Measurements from ENCODE around the gene AHSP. TPM values are rescaled to one million over a fixed set of nuclear protein-coding genes. Genes with fewer than 3 reads are reported as not detected.

The AHSP gene
- total RNA-seq, 2 experiments from 2014 or later: not detected

GRCh38 chr16:31487071-31487719, 40.5 kb upstream of the AHSP start:
- H3K36me3 Mint-ChIP-seq (ENCODE audit: low read depth): peaks cover 16% of the 10 kb centered on the region
- Histone ChIP-seq H3K4me1 (ENCODE audit: insufficient read depth, low read length) (peaks cover 27% of the 10 kb centered on the region), H3K27ac (ENCODE audit: low read depth in 1 of 2, low read length in 2 of 2) (peak overlapping the region; percentile 45 to 51), H3K36me3 (ENCODE audit: insufficient read depth, low read length) (no peaks in the 10 kb centered on the region), H3K9me3 (ENCODE audit: control insufficient read depth in 1 of 2, insufficient read depth in 1 of 2, low read length in 2 of 2) (no peaks in the 10 kb centered on the region), H3K27me3 (ENCODE audit: control insufficient read depth in 1 of 2, insufficient read depth in 2 of 2, low read length in 2 of 2) (no peaks in the 10 kb centered on the region), H3K4me3 (ENCODE audit: low read length) (peak overlapping the region; percentile 89)
- ChIA-PET CTCF (interaction anchor here (1.2 to 1.9 kb wide), 3 partner anchors 21 to 29 kb away, joined by 5 to 7 read pairs (median 7); partner anchors contain the start of genes ARMC5 and RUSF1), POLR2A (interaction anchor here (0.8 to 5.7 kb wide), 9 partner anchors 10 to 387 kb away, joined by 3 to 47 read pairs (median 6); partner anchors contain the start of genes ARMC5, FUS, KAT8 and RUSF1)
- intact Hi-C loops (cut with DNase I, micrococcal nuclease): loop anchor here in 1 of 2 experiments (1.0 to 10.0 kb wide), 2 partner anchors 10 to 228 kb away; a partner anchor contains a TSS
- H3K4me3 Mint-ChIP-seq: peak overlapping the region; percentile 92
- TF ChIP-seq, protein P1, sequence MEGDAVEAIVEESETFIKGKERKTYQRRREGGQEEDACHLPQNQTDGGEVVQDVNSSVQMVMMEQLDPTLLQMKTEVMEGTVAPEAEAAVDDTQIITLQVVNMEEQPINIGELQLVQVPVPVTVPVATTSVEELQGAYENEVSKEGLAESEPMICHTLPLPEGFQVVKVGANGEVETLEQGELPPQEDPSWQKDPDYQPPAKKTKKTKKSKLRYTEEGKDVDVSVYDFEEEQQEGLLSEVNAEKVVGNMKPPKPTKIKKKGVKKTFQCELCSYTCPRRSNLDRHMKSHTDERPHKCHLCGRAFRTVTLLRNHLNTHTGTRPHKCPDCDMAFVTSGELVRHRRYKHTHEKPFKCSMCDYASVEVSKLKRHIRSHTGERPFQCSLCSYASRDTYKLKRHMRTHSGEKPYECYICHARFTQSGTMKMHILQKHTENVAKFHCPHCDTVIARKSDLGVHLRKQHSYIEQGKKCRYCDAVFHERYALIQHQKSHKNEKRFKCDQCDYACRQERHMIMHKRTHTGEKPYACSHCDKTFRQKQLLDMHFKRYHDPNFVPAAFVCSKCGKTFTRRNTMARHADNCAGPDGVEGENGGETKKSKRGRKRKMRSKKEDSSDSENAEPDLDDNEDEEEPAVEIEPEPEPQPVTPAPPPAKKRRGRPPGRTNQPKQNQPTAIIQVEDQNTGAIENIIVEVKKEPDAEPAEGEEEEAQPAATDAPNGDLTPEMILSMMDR (IDR thresholded peaks at IDR 0.05): no peak
- no peak for DNase-seq
- ATAC-seq (ENCODE audit: poor library complexity): no peak
- no peaks in the 10 kb centered on the region for H3K9me3 Mint-ChIP-seq
- H3K4me1 Mint-ChIP-seq (ENCODE audit: low read depth): peaks cover 13% of the 10 kb centered on the region
- peak overlapping the region; percentile 91 for H3K27ac Mint-ChIP-seq
- H3K27me3 Mint-ChIP-seq: no peaks in the 10 kb centered on the region

- Mint-ChIP-seq H3K4me3 (peak overlapping the region; percentile 92), H3K36me3 (ENCODE audit: low read depth) (peaks cover 23% of the 10 kb centered on the region), H3K4me1 (ENCODE audit: low read depth) (peaks cover 13% of the 10 kb centered on the region), H3K27ac (peak overlapping the region; percentile 91), H3K27me3 (no peaks in the 10 kb centered on the region), H3K9me3 (no peaks in the 10 kb centered on the region)
- DNase-seq (peak; percentile 60 to 93 (median 74)), ATAC-seq (ENCODE audit: poor library complexity) (peak; percentile 86)
- Histone ChIP-seq H3K9me3 (ENCODE audit: control insufficient read depth in 1 of 2, insufficient read depth in 1 of 2, low read length in 2 of 2) (no peaks in the 10 kb centered on the region), H3K27me3 (ENCODE audit: control insufficient read depth in 1 of 2, insufficient read depth in 2 of 2, low read length in 2 of 2) (no peaks in the 10 kb centered on the region), H3K4me1 (ENCODE audit: insufficient read depth, low read length) (peaks cover 27% of the 10 kb centered on the region), H3K36me3 (ENCODE audit: insufficient read depth, low read length) (peaks cover 5% of the 10 kb centered on the region), H3K27ac (ENCODE audit: low read depth in 1 of 2, low read length in 2 of 2) (peak overlapping the region; percentile 45 to 51), H3K4me3 (ENCODE audit: low read length) (peak overlapping the region; percentile 89)
- ChIA-PET POLR2A (interaction anchor here (0.6 to 5.7 kb wide), 13 partner anchors 8 to 386 kb away, joined by 3 to 47 read pairs (median 5); partner anchors contain the start of genes ARMC5, FUS, KAT8 and RUSF1), CTCF (interaction anchor here (1.2 to 1.9 kb wide), 3 partner anchors 20 to 29 kb away, joined by 5 to 7 read pairs (median 7); partner anchors contain the start of genes ARMC5 and RUSF1)
- TF ChIP-seq, protein P1 (IDR thresholded peaks at IDR 0.05): no peak
- intact Hi-C loops (cut with DNase I, micrococcal nuclease): loop anchor here in 1 of 2 experiments (1.0 to 10.0 kb wide), 3 partner anchors 11 to 227 kb away; partner anchors contain the start of gene RUSF1
Observed at GRCh38 chr16:31487720-31488467, 39.8 kb upstream of the AHSP start.

Data from CD4-positive, alpha-beta T cell (primary cell).